NCI-H2196 treated with DMSO at 0.1 percent for 48 hours (cell line): ENCODE results near the gene USP34.

Experiments used
- DNase-seq: peaks from one replicate; lab custom pipeline; 2025; ENCODE audit not compliant: unreplicated experiment; lab: John Stamatoyannopoulos, UW

Gene USP34

GRCh38 chr2:61255580-61256437 is 215.1 kb downstream of the USP34 start:
- DNase-seq: no peak

- no peak for DNase-seq
Observed at GRCh38 chr2:61254536-61254935, 216.4 kb downstream of the USP34 start.

GRCh38 chr2:61253136-61253535 is 217.8 kb downstream of the USP34 start:
- DNase-seq: no peak

- no peak for DNase-seq
Observed at GRCh38 chr2:61252031-61252430, 218.9 kb downstream of the USP34 start.

- no peak for DNase-seq
Observed at GRCh38 chr2:61249521-61250071, 221.3 kb downstream of the USP34 start.

GRCh38 chr2:61247204-61247812 is 223.6 kb downstream of the USP34 start:
- DNase-seq: no peak

GRCh38 chr2:61244694-61245093 is 226.2 kb downstream of the USP34 start:
- DNase-seq: no peak

- DNase-seq: no peak
Observed at GRCh38 chr2:61241266-61241665, 229.6 kb downstream of the USP34 start.

GRCh38 chr2:61238219-61239012 is 232.5 kb downstream of the USP34 start:
- no peak for DNase-seq

GRCh38 chr2:61235716-61236115 is 235.2 kb downstream of the USP34 start:
- DNase-seq: no peak

GRCh38 chr2:61233581-61233980 is 237.3 kb downstream of the USP34 start:
- no peak for DNase-seq

GRCh38 chr2:61229936-61230335 is 241.0 kb downstream of the USP34 start:
- DNase-seq: no peak

- DNase-seq: no peak
Observed at GRCh38 chr2:61222567-61222966, 248.3 kb downstream of the USP34 start.

- DNase-seq: no peak
Observed at GRCh38 chr2:61221819-61222218, 249.1 kb downstream of the USP34 start.

GRCh38 chr2:61220768-61221167 is 250.1 kb downstream of the USP34 start:
- DNase-seq: no peak

GRCh38 chr2:61218817-61219170 is 252.1 kb downstream of the USP34 start:
- no peak for DNase-seq

GRCh38 chr2:61218076-61218816 is 252.6 kb downstream of the USP34 start:
- DNase-seq: no peak

- no peak for DNase-seq
Observed at GRCh38 chr2:61214171-61214570, 256.7 kb downstream of the USP34 start.

- DNase-seq: no peak
Observed at GRCh38 chr2:61210332-61210981, 260.4 kb downstream of the USP34 start.

GRCh38 chr2:61205132-61205531 is 265.8 kb downstream of the USP34 start:
- DNase-seq: no peak
